Hepatic stellate cell (primary cell): ENCODE measurements around the gene RGS10.
"Not testable (repeated sequence)": the region's sequence is repeated elsewhere in the genome, so short reads cannot be mapped to it uniquely, and the experiment has no call there.

Experiments used
- DNase-seq: peaks from one replicate; pipeline ENCODE4 v3.0.0; 2011; ENCODE audit warnings: low spot score

RGS10 gene

GRCh38 chr10:119468542-119469324, 73.8 kb downstream of the RGS10 start:
- no peak for DNase-seq

GRCh38 chr10:119466655-119467054, 75.9 kb downstream of the RGS10 start:
- DNase-seq, result no peak

DNA sequence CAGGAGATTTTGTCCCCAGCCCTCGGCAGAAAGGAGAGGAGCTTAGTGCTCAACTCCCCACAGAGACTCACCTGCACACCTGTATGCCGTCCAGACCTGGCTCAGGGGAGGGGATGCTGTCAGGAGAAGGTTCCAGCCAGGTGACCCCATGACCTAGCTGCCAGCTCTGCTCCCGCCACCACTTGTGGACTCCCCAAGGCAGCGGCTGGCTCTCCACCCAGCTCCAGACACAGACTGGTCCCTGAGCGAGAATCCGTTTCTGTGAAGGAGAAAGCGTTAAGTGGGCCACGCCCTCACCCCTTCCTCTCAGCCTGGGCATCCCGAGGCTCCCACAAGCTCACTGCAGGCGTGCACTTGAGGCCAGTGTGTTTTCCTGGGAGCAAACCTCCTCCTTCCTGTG, 76.4 kb downstream of the RGS10 start:
- no peak for DNase-seq

- no peak for DNase-seq
Measured at GRCh38 chr10:119465085-119465484, 77.4 kb downstream of the RGS10 start.

- not testable (repeated sequence) for DNase-seq
Measured at GRCh38 chr10:119463195-119463594, 79.3 kb downstream of the RGS10 start.

DNA sequence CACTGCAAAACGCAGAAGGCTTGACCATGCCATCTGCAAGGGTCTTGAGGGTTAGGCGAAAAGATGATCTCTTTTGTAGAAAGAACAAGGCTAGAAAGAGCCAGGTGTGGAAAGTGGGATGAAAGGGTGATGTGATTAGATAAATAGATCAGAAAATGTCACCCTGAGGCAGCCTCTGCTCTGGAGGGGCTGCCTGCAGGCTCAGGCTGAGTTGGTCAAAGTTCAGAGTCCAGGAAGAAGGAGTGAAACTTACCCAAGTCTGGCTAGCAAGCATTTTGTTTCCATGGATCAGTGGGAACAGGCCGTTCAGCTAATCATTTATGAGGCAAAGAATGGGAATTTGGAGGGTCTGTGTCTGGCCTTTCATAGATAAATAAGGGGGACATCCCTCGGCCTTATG, 79.7 kb downstream of the RGS10 start:
- no peak for DNase-seq

GRCh38 chr10:119461923-119462322, 80.6 kb downstream of the RGS10 start:
- no peak for DNase-seq

DNA sequence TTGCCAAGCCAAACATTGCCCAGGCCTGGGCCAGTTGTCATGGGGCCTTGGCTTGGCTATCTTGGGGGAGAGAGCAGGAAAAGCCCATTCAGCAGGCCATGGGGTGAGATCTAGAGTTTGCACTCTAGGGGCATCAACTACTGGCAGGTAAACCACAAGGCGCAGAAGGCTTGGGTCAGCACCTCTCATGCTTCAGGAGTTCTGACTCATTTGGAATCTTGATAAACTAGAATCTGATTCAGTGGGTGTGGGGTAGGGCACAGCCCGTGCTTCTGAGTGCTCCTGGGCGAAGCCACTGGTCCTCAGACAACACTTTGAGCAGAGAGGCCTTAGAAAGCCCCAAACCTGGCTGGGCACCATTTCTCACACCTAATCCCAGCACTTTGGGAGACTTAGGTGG, 81.1 kb downstream of the RGS10 start:
- DNase-seq, result no peak

- no peak for DNase-seq
Measured at GRCh38 chr10:119460369-119461195, 81.9 kb downstream of the RGS10 start.

DNA sequence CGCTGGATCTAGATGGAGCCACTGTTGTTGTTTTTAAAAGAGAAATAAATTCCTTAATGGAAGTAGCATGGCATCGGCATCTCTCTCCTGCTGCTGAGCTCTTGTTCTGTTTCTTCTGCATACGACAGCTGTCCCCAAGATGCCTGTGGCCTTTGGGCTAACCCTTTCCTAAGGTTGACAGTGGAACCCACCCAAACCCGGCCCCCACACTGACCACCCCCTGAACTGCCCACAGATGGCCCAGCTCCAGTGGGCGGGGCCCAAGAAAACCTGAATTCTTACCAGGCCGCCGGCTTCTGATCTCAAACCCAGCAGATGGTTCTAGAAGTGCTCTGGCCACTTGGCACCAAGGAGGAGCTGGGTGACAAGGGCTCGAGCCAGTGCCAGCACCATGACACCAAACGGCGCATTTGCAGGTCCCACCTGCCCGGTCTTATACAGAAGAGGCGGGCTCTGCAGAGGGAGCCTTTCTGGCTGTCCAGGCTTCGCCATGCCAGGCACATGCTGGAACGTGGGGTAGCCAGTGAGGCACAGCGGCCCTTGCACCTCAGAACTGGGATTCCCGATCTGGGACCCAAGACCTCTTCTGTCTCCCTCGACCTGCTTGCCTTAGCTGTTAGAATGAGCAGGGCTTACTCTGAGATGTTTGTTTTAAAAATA, 82.7 kb downstream of the RGS10 start:
- no peak for DNase-seq

GRCh38 chr10:119457966-119458766, 84.4 kb downstream of the RGS10 start:
- no peak for DNase-seq

- DNase-seq, result no peak
Measured at GRCh38 chr10:119456435-119456810, 86.1 kb downstream of the RGS10 start.

DNA sequence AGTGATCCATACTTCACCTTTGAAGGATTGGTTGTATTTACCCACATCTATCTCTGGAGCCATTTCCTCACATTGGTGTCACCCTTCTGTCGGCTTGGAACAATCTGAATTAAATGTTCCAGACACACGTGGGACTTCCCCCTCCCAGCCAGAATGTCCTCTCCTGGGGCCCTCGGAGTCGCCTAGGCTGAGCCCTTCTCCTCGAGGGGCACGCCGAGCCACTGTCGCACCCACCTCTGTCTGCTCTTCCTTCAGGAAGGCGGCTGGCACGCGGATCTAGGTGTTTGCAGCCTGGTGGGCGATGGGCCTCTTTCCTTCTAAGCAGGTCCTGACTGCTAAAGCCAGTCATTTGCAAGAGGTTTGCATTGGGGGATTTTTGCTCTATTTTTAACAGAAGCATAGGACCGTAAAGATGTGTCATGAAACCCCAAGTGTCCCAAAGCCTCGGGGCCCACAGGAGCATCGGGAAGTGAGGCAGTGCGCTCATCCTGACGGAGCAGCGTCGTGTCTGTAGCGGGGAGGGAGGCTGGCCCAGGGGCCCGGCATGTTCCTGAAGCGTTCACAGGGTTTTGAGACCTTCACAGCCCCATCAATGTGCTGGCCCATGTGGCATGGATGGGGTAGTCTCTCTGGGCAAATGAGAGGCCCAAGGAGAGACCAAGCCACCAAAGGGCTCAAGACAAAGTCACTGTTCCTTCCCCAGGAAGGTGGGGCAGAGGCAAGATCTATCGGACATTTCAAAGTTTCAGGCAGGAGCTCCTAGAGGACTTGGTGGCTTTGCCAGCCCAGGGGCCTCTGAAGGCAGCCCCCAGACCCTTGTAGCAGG, 86.7 kb downstream of the RGS10 start:
- DNase-seq, result no peak

DNA sequence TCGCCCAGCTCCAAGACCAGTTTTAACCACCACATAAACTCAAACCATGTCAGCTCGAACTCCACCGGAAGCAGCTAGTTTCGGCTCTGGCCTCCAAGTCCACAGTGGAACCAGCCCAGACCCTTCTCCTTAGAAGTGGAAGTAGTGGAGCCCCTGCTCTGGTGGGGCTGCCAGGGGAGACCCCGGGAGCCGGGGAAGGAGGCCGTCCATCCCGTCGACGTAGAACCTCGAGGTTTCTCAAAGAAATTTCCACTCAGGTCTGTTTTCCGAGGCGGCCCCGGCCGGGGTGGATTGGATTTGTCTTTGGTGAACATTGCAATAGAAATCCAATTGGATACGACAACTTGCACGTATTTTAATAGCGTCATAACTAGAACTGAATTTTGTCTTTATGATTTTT, 87.5 kb downstream of the RGS10 start:
- no peak for DNase-seq

DNA sequence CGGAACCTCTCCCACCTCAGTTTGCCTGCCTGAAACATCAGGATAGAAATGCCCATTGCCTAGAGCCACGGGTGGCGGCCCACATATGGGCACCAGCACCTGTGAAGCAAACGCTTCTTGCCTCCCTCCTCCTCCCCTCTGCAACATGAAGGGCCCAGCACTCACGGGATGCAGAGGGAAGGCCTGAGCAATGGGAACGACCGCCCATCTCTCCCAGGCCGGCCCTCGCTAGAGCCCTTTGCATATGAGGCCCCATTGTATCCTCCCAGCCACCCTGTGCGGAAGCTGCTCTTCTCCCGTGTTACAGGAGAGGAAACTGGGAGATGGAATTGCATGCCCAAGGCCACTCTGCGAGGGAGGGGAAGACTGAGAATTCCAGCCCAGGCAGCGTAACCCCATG, 88.2 kb downstream of the RGS10 start:
- DNase-seq, result no peak

DNA sequence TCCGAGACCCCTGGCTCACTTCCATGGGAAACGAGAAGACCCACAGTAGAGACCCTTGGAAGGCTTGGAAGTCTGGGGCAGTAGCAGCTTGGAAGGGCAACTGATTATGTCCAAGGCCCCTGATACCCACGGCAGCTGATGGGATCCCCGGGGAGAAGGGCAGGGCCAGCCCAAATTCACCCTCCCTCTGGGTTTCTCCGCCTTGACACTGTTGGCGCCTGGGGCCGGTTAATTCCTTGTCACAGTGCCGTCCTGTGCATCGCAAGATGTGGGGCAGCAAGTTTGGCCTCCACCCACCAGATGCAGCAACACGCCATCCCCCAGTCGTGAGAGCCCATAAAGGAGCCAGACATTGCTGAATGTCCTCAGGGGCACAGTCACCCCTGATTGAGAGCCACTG, 89.2 kb downstream of the RGS10 start:
- DNase-seq, result no peak

- DNase-seq, result no peak
Measured at GRCh38 chr10:119452396-119452795, 90.1 kb downstream of the RGS10 start.

- no peak for DNase-seq
Measured at GRCh38 chr10:119451300-119451896, 91.1 kb downstream of the RGS10 start.

DNA sequence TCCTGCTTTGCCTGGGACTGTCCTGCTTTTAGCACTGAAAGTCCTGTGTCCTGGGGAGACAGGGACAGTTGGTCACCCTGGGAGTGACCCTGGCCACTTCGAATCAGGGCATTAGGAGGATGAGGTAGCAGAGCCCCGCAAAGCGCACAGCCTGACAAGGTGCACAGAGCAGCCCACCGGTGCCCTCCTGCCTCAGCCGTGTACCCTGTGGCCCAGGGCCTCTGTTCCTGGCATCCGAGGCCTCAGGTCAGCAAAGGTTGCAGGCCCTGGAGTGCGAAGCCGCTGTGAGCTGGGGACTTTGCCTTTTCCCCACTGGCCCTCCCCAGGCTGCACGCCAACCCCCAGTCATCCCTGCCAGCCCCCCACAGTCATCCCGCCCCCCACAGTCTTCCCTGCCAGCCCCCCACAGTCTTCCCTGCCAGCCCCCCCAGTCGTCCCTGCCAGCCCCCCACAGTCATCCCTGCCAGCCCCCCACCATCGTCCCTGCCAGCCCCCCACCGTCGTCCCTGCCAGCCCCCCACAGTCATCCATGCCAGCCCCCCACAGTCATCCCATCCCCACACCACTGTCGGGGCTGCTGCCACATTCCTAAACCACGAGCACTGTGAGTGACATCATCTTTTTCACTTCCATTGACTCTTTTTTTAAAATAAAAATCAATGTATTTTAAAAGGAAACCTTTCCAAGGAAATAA, 91.8 kb downstream of the RGS10 start:
- DNase-seq, result peak; percentile 32
